Activated CD4-positive, alpha-beta T cell treated with anti-CD3 and anti-CD28 coated beads for 36 hours (primary cell): ENCODE results near the gene HS1BP3. TPM values are rescaled to one million over a fixed set of nuclear protein-coding genes. Genes with fewer than 3 reads are reported as not detected.

Experiments
- ATAC-seq: fragments of 200-7000 bp; cut with Tn5 transposase; one replicate; pipeline ENCODE4 v1.10.0; 2021; ENCODE audit warnings: mild to moderate bottlenecking, moderate library complexity
- CTCF ChIA-PET: fragments of 350-600 bp; sonication (Branson Sonifier 250); formaldehyde crosslinking; loops from one replicate; lab custom pipeline; 2021; ENCODE audit warnings: antibody characterized with exemption; lab: Charles Lee
- POLR2A ChIA-PET: fragments of 350-600 bp; sonication (Branson Sonifier 250); formaldehyde crosslinking; loops from one replicate; lab custom pipeline; 2021; ENCODE audit warnings: antibody characterized with exemption, inconsistent platforms; lab: Charles Lee
- DNase-seq: peaks from one replicate; pipeline ENCODE4 v3.0.0-alpha.2; 2020
- H3K27ac Mint-ChIP-seq: one replicate; pipeline ENCODE4 v1.8.0; 2021; ENCODE audit warnings: mixed read lengths
- H3K27me3 Mint-ChIP-seq: one replicate; pipeline ENCODE4 v1.8.0; 2021; ENCODE audit warnings: mixed read lengths
- H3K36me3 Mint-ChIP-seq: one replicate; pipeline ENCODE4 v1.8.0; 2021; ENCODE audit warnings: low read depth, mixed read lengths
- H3K4me1 Mint-ChIP-seq: one replicate; pipeline ENCODE4 v1.8.0; 2021; ENCODE audit warnings: mixed read lengths
- H3K4me3 Mint-ChIP-seq: one replicate; pipeline ENCODE4 v1.8.0; 2021; ENCODE audit warnings: mild to moderate bottlenecking, moderate library complexity, mixed read lengths
- H3K9me3 Mint-ChIP-seq: one replicate; pipeline ENCODE4 v1.8.0; 2021; ENCODE audit warnings: low read depth, mixed read lengths
- intact Hi-C, 2 experiments: fragments of 100-400 bp; cut with DNase I in 1 of 2; cut with micrococcal nuclease in 1 of 2; formaldehyde crosslinking; loops; one replicate each; pipeline versions ENCODE4 v1.14.2 to v1.15.1; 2022 to 2024; cut with DNase I, micrococcal nuclease
- total RNA-seq, 2 experiments: library from RNA; stranded (reverse); gene quantifications; one replicate each; pipeline ENCODE4 v1.2.3, GENCODE V29; 2021

Gene HS1BP3
- total RNA-seq, 2 experiments from 2014 or later, result 6.2 to 7.1 TPM

DNA sequence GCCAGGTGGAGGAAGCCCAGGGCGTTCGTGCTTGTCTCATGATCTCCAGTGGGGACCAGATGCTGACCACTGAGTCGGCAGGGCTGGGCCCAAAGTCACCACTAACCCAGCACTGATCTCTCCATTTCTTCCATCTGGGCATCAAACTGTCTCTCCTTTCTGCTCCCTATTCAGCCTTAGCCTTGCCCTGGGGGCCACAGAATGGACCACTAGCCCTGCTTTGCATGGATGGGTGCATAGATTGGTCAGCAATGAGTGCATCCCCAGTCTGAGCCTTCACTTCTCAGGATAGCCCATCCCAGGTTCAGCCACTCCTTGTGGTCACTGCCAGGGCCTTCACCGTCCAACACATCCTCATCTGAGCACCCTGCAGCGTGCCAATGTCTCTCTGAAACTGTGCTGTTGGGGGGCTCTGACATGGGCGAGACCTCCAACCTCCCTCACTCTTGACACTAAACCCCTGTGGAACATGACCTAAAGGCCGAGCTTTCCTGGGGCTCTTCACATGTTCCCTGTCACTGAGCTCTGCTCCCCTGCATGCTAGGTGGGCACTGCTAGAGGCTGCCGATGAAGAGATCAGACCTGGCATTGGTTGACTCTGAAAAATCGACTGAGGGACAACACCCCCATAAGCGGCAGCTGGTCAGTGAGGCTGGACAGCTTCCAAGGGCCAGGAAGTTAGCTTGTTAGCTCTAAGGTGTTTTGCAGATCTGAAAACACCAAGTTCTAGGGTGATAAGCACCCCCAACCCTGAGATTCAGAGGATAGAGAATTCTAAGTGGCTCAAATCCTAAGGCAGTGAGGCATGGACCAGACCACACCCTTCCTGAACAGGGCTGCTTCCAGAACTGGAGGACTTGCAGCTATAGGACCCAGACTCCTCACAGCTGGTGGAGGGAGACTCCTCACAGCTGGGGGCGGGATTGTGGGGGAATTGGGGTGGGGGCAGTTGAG lies 61.7 kb downstream of the HS1BP3 start:
- intact Hi-C loops, result no loop called here
- POLR2A ChIA-PET, result no interaction called here

DNA sequence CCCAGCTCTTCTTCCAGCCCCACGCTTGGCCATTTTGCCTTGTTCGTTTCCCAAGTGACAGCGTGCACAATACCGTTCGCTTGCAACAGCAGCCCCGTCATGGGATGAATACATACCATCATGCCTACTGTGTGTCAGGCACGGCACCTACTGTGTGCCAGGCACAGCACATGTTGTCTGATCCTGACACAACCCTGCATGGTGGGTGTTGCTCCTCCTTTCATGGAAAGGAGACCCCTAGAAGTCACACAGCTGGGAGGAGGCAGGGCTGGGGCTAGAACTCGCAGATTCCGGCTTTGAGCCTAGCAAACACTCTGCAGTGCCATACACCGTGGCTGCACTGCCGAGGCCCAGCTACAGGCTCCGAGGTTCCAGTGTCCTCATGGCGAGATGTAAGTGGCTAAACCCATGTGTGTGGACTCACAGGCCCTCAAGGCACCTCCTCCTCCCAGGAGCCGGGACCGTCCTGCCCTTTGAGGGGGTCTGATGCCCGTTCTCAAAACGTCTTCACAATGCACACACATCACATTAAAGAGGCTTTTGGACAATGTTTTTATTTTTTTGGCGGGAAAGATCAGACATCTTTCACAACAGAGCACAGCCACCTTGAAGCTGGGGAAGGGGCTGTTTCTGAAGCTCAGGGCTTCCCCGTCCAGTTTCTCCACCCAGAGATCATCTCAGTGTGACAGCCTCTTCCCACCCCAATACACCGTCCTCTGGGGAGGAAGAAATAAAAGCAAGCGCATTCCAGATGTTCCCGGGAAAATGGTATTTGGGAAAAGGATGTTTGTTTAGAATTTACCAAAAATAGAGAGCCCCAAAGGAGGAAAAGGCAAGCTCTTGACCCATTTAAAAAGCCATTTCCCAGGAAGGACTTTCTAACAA lies 64.9 kb downstream of the HS1BP3 start:
- H3K27me3 Mint-ChIP-seq, result peaks cover 2% of the 10 kb centered on the region
- ATAC-seq (no peak), DNase-seq (no peak)
- H3K27ac Mint-ChIP-seq, result no peak overlapping the region
- H3K36me3 Mint-ChIP-seq, result no peaks in the 10 kb centered on the region
- intact Hi-C loops, result no loop called here
- H3K4me3 Mint-ChIP-seq, result no peak overlapping the region
- H3K9me3 Mint-ChIP-seq, result no peaks in the 10 kb centered on the region
- ChIA-PET CTCF (interaction anchor here (0.8 to 1.0 kb wide), 3 partner anchors 20 to 36 kb away, joined by 3 to 5 read pairs (median 4); no protein-coding TSS in a partner anchor), POLR2A (no interaction called here)
- H3K4me1 Mint-ChIP-seq, result no peaks in the 10 kb centered on the region

More for the DNA sequence above, 61.7 kb downstream of the HS1BP3 start:
- peaks cover 2% of the 10 kb centered on the region for H3K27me3 Mint-ChIP-seq
- no peaks in the 10 kb centered on the region for H3K36me3 Mint-ChIP-seq
- no peak for ATAC-seq
- no peak overlapping the region for H3K4me3 Mint-ChIP-seq
- no peaks in the 10 kb centered on the region for H3K4me1 Mint-ChIP-seq
- CTCF ChIA-PET, result no interaction called here
- no peak overlapping the region for H3K27ac Mint-ChIP-seq
- no peaks in the 10 kb centered on the region for H3K9me3 Mint-ChIP-seq
- DNase-seq, result no peak

DNA sequence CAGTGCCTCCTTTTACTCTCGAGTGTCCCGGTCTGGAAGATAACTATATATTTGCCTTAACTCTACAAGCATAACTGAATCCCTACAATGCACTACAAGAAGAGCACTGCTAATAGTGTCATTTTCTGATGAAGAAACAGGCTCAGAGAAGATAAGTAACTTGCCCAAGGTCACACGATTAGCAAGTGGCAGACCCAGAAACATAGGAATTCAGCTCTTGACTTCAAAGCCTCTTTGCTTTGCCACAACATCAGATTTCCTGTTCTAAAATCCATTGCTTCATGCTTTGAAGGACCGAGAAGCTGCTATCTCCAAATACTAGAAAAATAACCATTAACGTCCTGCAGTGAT lies 65.6 kb downstream of the HS1BP3 start:
- Mint-ChIP-seq H3K27ac (no peak overlapping the region), H3K36me3 (no peaks in the 10 kb centered on the region), H3K4me3 (no peak overlapping the region), H3K4me1 (peaks cover 3% of the 10 kb centered on the region), H3K27me3 (peaks cover 2% of the 10 kb centered on the region), H3K9me3 (no peaks in the 10 kb centered on the region)
- no peak for DNase-seq
- intact Hi-C loops, result no loop called here
- POLR2A ChIA-PET, result no interaction called here
- CTCF ChIA-PET, result no interaction called here
- no peak for ATAC-seq

DNA sequence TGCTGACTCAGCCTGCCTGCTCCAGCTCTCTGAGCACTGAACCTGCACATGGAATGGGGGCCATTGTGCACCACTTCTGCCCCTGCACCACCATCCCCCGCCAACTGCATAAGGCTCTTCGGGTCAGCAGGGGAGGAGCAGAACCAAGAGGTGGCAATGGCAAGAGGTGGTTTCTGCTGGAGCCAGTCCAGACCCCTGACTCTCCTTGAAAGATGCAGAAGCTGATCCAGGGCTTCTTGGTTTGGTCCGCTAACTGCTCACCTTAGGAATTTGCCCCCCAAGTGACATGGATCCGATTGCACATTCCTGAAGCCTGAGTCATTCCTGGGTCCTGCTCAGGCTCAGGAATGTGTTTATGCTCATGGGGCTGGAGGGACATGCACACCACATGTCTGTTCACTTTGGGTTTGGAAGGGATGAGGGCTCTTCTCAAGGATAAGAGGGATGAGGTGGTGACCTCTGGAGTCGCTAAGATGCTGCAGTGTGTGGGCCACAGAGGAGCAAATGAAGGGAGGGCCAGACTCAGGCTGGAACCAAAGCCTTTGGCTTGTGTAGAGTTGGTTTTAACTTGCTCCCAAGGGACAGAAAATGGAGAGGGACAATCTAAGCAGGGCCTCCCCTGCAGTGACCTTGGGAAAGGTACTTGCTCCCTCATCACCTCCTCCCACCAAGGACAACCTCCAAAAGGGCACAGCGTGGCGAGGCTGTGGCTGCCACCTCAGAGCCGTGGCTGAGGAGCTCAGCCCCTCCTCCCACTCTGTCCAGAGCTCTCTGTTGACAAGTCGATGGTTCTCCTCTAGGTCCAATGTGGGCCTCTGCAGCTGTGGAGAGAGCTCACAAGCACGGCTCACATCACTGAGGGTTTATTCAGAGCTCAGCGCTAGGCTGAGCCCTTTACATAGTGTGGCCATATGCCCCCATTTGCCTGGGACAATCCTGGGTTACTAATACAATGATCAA lies 66.2 kb downstream of the HS1BP3 start:
- H3K9me3 Mint-ChIP-seq, result no peaks in the 10 kb centered on the region
- no peak overlapping the region for H3K27ac Mint-ChIP-seq
- H3K36me3 Mint-ChIP-seq, result no peaks in the 10 kb centered on the region
- peaks cover 3% of the 10 kb centered on the region for H3K4me1 Mint-ChIP-seq
- intact Hi-C loops, result no loop called here
- no peak overlapping the region for H3K4me3 Mint-ChIP-seq
- ChIA-PET CTCF (no interaction called here), POLR2A (no interaction called here)
- ATAC-seq (no peak), DNase-seq (peak; percentile 1)
- peaks cover 2% of the 10 kb centered on the region for H3K27me3 Mint-ChIP-seq

DNA sequence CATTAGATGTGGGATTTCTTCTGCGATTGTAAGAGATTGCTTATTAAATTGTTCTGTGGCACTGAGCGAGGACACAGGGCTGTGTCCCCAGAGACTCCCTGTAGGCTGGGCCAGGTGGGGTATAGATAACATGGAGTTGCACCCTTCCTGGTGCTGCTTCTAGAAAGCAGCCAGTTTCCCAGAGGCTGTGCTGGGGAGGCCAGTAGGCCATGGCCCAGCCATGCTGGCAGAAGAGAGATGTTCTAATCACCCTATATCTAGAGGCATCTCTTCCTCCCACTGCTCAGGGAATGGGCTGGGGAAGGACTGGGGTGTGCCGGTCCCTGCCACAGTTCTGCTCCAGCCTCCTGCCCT lies 66.9 kb downstream of the HS1BP3 start:
- Mint-ChIP-seq H3K27ac (no peak overlapping the region), H3K4me3 (no peak overlapping the region), H3K36me3 (no peaks in the 10 kb centered on the region), H3K4me1 (peaks cover 3% of the 10 kb centered on the region), H3K9me3 (no peaks in the 10 kb centered on the region), H3K27me3 (peaks cover 2% of the 10 kb centered on the region)
- DNase-seq (no peak), ATAC-seq (no peak)
- intact Hi-C loops, result no loop called here
- CTCF ChIA-PET, result no interaction called here
- POLR2A ChIA-PET, result no interaction called here

DNA sequence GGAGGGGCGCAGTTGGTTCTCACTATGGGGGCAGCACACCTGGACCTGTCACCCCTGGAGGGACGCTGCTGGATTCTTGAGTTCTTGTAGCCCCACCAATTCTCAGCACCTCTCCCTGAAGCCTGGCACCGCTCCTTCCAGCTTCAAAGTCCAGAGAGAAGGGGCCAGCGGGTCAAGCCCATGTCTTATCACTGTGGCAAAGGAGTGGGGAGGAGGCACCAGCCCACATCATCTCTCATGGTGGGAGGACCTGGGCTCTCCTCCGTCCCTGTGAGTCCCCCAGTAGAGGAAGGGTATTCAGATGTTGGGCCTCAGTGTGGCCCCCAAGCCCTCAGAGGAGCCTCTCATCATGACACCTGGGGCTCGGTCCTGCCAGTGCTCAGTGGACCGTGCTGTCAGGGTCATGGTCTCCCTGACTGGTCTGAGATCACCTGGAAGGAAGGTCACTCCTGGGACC lies 67.4 kb downstream of the HS1BP3 start:
- DNase-seq (no peak), ATAC-seq (no peak)
- POLR2A ChIA-PET, result no interaction called here
- no peak overlapping the region for H3K4me3 Mint-ChIP-seq
- no peaks in the 10 kb centered on the region for H3K36me3 Mint-ChIP-seq
- peaks cover 3% of the 10 kb centered on the region for H3K4me1 Mint-ChIP-seq
- CTCF ChIA-PET, result no interaction called here
- H3K27me3 Mint-ChIP-seq, result peaks cover 2% of the 10 kb centered on the region
- no peak overlapping the region for H3K27ac Mint-ChIP-seq
- intact Hi-C loops, result no loop called here
- no peaks in the 10 kb centered on the region for H3K9me3 Mint-ChIP-seq

DNA sequence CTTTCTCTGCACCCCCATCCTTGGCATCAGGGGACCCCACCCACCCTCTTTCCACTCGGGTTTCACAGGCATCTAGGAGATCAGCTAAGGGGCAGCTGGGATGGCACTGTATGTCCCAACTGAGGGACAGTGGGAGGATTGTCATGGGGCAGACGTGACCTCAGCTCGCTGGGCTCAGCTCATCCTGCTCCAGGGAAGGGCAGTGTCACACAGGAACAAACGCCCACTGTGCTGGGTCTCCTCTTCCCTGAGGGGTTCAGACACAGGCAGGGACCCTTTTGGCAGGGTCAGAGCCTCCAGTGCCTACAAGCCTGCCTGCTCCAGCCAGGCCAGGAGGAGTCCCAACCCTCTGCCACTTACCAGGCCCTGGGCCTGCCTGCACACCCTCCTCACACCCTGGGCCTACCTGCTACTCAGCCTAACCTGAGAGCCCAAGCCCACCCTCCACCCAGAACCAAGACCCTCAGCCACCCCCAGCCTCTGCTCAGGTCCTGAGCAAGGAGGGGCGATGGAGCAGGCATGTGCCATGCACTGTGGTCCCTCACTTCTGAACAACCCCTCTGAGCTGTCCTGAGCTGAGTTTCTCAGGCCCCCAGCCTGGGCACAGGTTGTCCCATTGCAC lies 68.2 kb downstream of the HS1BP3 start:
- Mint-ChIP-seq H3K9me3 (no peaks in the 10 kb centered on the region), H3K27me3 (peaks cover 2% of the 10 kb centered on the region), H3K4me3 (no peak overlapping the region), H3K4me1 (peaks cover 3% of the 10 kb centered on the region), H3K27ac (no peak overlapping the region), H3K36me3 (no peaks in the 10 kb centered on the region)
- no peak for DNase-seq
- ATAC-seq, result no peak
- intact Hi-C loops, result no loop called here
- POLR2A ChIA-PET, result no interaction called here
- CTCF ChIA-PET, result no interaction called here

DNA sequence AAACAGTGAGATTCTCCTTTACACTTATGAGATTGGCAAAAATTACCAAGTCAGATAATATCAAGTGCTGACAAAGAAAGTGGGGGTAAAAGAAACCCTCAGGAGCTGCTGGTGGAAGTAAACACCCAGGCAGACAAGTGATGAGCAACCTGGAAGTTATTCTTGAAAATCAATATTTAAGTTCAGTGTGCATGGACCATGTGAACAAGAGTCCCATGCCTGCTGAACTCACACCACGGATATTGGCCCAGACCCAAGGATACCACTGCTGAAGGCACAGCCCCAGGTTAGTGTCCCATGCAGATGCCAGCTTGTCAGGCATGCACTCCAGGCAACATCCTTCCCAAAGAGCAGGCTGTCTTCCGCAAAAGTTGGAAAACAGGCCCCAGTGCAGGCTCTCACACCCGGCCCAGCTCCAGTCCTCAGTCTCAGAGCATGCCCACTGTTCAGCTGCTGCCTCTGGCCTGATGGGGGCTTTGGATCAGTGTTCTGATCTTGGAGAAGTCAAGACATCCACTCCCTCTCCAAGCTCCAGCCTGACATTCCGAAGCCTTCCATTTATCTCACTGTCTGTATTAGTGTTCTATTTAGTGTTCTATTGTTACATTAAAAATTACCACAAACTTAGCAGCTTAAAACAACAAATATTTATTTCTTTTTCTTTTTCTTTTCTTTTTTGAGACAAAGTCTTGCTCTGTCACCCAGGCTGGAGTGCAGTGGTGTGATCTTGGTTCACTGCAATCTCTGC lies 70.0 kb downstream of the HS1BP3 start:
- peaks cover 2% of the 10 kb centered on the region for H3K36me3 Mint-ChIP-seq
- no peak overlapping the region for H3K4me3 Mint-ChIP-seq
- DNase-seq (no peak), ATAC-seq (no peak)
- peaks cover 2% of the 10 kb centered on the region for H3K9me3 Mint-ChIP-seq
- POLR2A ChIA-PET, result no interaction called here
- H3K4me1 Mint-ChIP-seq, result peaks cover 15% of the 10 kb centered on the region
- no peak overlapping the region for H3K27ac Mint-ChIP-seq
- intact Hi-C loops, result no loop called here
- peaks cover 2% of the 10 kb centered on the region for H3K27me3 Mint-ChIP-seq
- CTCF ChIA-PET, result no interaction called here

DNA sequence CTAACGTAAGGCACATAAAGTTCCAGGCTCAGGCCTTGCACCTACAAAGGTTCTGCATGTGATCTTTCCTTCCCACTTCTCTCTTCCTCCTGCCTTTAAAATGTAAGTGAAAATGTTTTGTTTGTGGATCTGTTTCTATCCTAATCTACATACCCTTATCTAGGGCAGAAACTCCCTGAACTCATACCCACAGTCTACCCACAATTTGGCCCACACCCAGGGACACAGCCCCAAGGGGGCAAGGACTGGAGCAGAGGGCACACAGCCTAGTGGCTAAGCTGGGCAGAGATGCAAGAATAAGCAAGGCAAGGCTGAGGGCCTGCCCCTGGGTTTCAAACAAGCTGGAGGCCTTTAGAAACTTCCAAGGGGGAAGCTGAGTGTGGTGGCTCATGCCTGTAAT lies 71.0 kb downstream of the HS1BP3 start:
- Mint-ChIP-seq H3K27ac (no peak overlapping the region), H3K4me1 (peaks cover 15% of the 10 kb centered on the region), H3K9me3 (peaks cover 2% of the 10 kb centered on the region), H3K36me3 (peaks cover 2% of the 10 kb centered on the region), H3K27me3 (peaks cover 2% of the 10 kb centered on the region), H3K4me3 (no peak overlapping the region)
- POLR2A ChIA-PET, result no interaction called here
- intact Hi-C loops, result no loop called here
- CTCF ChIA-PET, result no interaction called here
- ATAC-seq (no peak), DNase-seq (no peak)
